Measurements from ENCODE around the gene RALGAPB.
"Not testable (repeated sequence)": the region's sequence is repeated elsewhere in the genome, so short reads cannot be mapped to it uniquely, and the experiment has no call there.

The RALGAPB gene

GRCh38 chr20:38589351-38589750, 116.7 kb downstream of the RALGAPB start:
- no peak for TF ChIP-seq CTCF (IDR thresholded peaks at IDR 0.05; ENCODE audit: extremely low read depth, insufficient read depth, missing control alignments)
- in situ Hi-C loops (cut with MboI; ENCODE audit: low pct_unique_long_range_greater_than_20kb, low sequenced_read_pairs, unreplicated experiment), result no loop called here
- no peak for DNase-seq (ENCODE audit: low spot score)

- in situ Hi-C loops (cut with MboI; ENCODE audit: low pct_unique_long_range_greater_than_20kb, low sequenced_read_pairs, unreplicated experiment), result no loop called here
- no peak for DNase-seq (ENCODE audit: low spot score)
- TF ChIP-seq CTCF (IDR thresholded peaks at IDR 0.05; ENCODE audit: extremely low read depth, insufficient read depth, missing control alignments), result no peak
Observed at GRCh38 chr20:38589967-38590675, 117.5 kb downstream of the RALGAPB start.

GRCh38 chr20:38590676-38591473, 118.2 kb downstream of the RALGAPB start:
- in situ Hi-C loops (cut with MboI; ENCODE audit: low pct_unique_long_range_greater_than_20kb, low sequenced_read_pairs, unreplicated experiment), result no loop called here
- DNase-seq (ENCODE audit: low spot score), result peak; percentile 2
- TF ChIP-seq CTCF (IDR thresholded peaks at IDR 0.05; ENCODE audit: extremely low read depth, insufficient read depth, missing control alignments), result no peak

- in situ Hi-C loops (cut with MboI; ENCODE audit: low pct_unique_long_range_greater_than_20kb, low sequenced_read_pairs, unreplicated experiment), result no loop called here
- no peak for TF ChIP-seq CTCF (IDR thresholded peaks at IDR 0.05; ENCODE audit: extremely low read depth, insufficient read depth, missing control alignments)
- DNase-seq (ENCODE audit: low spot score), result no peak
Observed at GRCh38 chr20:38591474-38592410, 119.1 kb downstream of the RALGAPB start.

- in situ Hi-C loops (cut with MboI; ENCODE audit: low pct_unique_long_range_greater_than_20kb, low sequenced_read_pairs, unreplicated experiment); DNase-seq (ENCODE audit: low spot score): not testable (repeated sequence)
Observed at GRCh38 chr20:38592411-38592790, 119.8 kb downstream of the RALGAPB start.

- DNase-seq (ENCODE audit: low spot score); in situ Hi-C loops (cut with MboI; ENCODE audit: low pct_unique_long_range_greater_than_20kb, low sequenced_read_pairs, unreplicated experiment): not testable (repeated sequence)
Observed at GRCh38 chr20:38594281-38594680, 121.6 kb downstream of the RALGAPB start.

GRCh38 chr20:38595886-38596285, 123.2 kb downstream of the RALGAPB start:
- DNase-seq (ENCODE audit: low spot score); in situ Hi-C loops (cut with MboI; ENCODE audit: low pct_unique_long_range_greater_than_20kb, low sequenced_read_pairs, unreplicated experiment): not testable (repeated sequence)
